Keratinocyte (primary cell): ENCODE results near the gene TMEM37. TPM values are rescaled to one million over a fixed set of nuclear protein-coding genes. Genes with fewer than 3 reads are reported as not detected.

Source experiments
- DNase-seq: peaks from one replicate; pipeline ENCODE4 v3.0.0-alpha.2; 2011; ENCODE audit warnings: low read depth, missing footprints, low spot score
- FAIRE-seq: peaks from 2 replicates; lab custom pipeline; 2011; peaks lifted over from hg19 to GRCh38; lab: Jason Lieb, UNC
- H2AFZ ChIP-seq: 2 replicates; pipeline ENCODE4 v1.6.0; 2012; ENCODE audit warnings: low read length, control low read depth, inconsistent platforms; ENCODE audit not compliant: control insufficient read depth
- H3K27ac ChIP-seq: 2 replicates; pipeline ENCODE4 v1.5.1; 2011; ENCODE audit warnings: low read length; ENCODE audit not compliant: control insufficient read depth, insufficient read depth
- H3K27me3 ChIP-seq: 3 replicates; pipeline ENCODE4 v1.6.0; 2011; ENCODE audit warnings: low read length; ENCODE audit not compliant: control insufficient read depth, insufficient read depth; ENCODE audit errors: extremely low read depth
- H3K36me3 ChIP-seq, 2 experiments: 2 replicates in 1 of 2; 3 replicates in 1 of 2; pipeline ENCODE4 v1.5.1; 2011; ENCODE audit warnings: low read length in 2 of 2, mild to moderate bottlenecking in 1 of 2; ENCODE audit not compliant: control insufficient read depth in 2 of 2, insufficient read depth in 2 of 2; ENCODE audit errors: extremely low read depth in 1 of 2
- H3K4me1 ChIP-seq: 3 replicates; pipeline ENCODE4 v1.5.1; 2011; ENCODE audit warnings: low read length; ENCODE audit not compliant: control insufficient read depth, insufficient read depth; ENCODE audit errors: extremely low read depth
- H3K4me2 ChIP-seq: 3 replicates; pipeline ENCODE4 v1.6.0; 2011; ENCODE audit warnings: low read depth, low read length; ENCODE audit not compliant: control insufficient read depth, insufficient read depth; ENCODE audit errors: extremely low read depth
- H3K4me3 ChIP-seq, 3 experiments: fragments of 200-600 bp in 1 of 3; sonication (generic) in 1 of 3; 2 replicates in 2 of 3; 3 replicates in 1 of 3; pipeline ENCODE4 v1.5.1; 2011 to 2016; ENCODE audit warnings: low read length in 3 of 3, mild to moderate bottlenecking in 3 of 3, control low read depth in 2 of 3, inconsistent platforms in 1 of 3, low read depth in 1 of 3, mixed read lengths in 1 of 3, mixed run types in 1 of 3, moderate library complexity in 1 of 3; ENCODE audit not compliant: control insufficient read depth in 2 of 3, insufficient read depth in 2 of 3; ENCODE audit errors: extremely low read depth in 1 of 3
- H3K79me2 ChIP-seq: 2 replicates; pipeline ENCODE4 v1.6.0; 2012; ENCODE audit warnings: low read length; ENCODE audit not compliant: control insufficient read depth, insufficient read depth
- H3K9ac ChIP-seq: 3 replicates; pipeline ENCODE4 v1.6.0; 2011; ENCODE audit warnings: low read length; ENCODE audit not compliant: control insufficient read depth, insufficient read depth; ENCODE audit errors: extremely low read depth
- H3K9me1 ChIP-seq: 3 replicates; pipeline ENCODE4 v1.6.0; 2011; ENCODE audit warnings: low read length; ENCODE audit not compliant: control insufficient read depth, insufficient read depth; ENCODE audit errors: extremely low read depth
- H3K9me3 ChIP-seq: 2 replicates; pipeline ENCODE4 v1.5.1; 2012; ENCODE audit warnings: low read depth, low read length; ENCODE audit not compliant: control insufficient read depth
- H4K20me1 ChIP-seq: 3 replicates; pipeline ENCODE4 v1.6.0; 2011; ENCODE audit warnings: low read length; ENCODE audit not compliant: control insufficient read depth, insufficient read depth; ENCODE audit errors: extremely low read depth
- CTCF ChIP-seq, 3 experiments: IDR thresholded peaks in 1 of 3; conservative IDR thresholded peaks in 1 of 3; optimal IDR thresholded peaks in 1 of 3; 2 replicates in 2 of 3; 3 replicates in 1 of 3; pipeline versions ENCODE3 to v1.5.1; 2011; ENCODE audit warnings: low read length in 3 of 3, mild to moderate bottlenecking in 3 of 3, moderate library complexity in 2 of 3, control low read depth in 1 of 3, inconsistent platforms in 1 of 3; ENCODE audit not compliant: insufficient read depth in 2 of 3; ENCODE audit errors: extremely low read depth in 1 of 3
- EZH2 ChIP-seq: IDR thresholded peaks from one replicate; pipeline ENCODE4 v1.6.1; 2012; ENCODE audit warnings: inconsistent platforms, mild to moderate bottlenecking, low read length, moderate library complexity
- dilution Hi-C: fragments of 300-500 bp; cut with MboI; formaldehyde crosslinking; loops from one replicate; pipeline ENCODE4 v1.7.0; 2020; ENCODE audit warnings: low sequenced_read_pairs; ENCODE audit not compliant: extremely low pct_ligation_motif_present
- polyA plus RNA-seq, 5 experiments: library from polyadenylated mRNA; depleted of rRNA in 3 of 5; stranded (reverse) in 3 of 5; stranded (forward) in 1 of 5; unstranded in 1 of 5; fragments of >200 nt; gene quantifications; 1 replicate in 1 of 5; 2 replicates in 3 of 5; 3 replicates in 1 of 5; pipeline versions ENCODE4 v1.2.1 to v1.2.3, GENCODE V29; 2011 to 2012; ENCODE audit warnings: missing spikeins in 2 of 5, low read depth in 1 of 5, low replicate concordance in 1 of 5

The TMEM37 gene
- polyA plus RNA-seq, 1 donor (not counting 4 experiments of a cell fraction or from before 2014, with no cell fraction given): 0.18 TPM

- Histone ChIP-seq H3K4me2 (no peak overlapping the region), H3K79me2 (no peaks in the 10 kb centered on the region), H3K9me1 (no peaks in the 10 kb centered on the region), H3K4me1 (no peaks in the 10 kb centered on the region), H3K4me3 (no peak overlapping the region), H3K36me3 (no peaks in the 10 kb centered on the region), H4K20me1 (no peaks in the 10 kb centered on the region), H3K27ac (no peak overlapping the region), H3K9ac (no peak overlapping the region), H3K9me3 (no peaks in the 10 kb centered on the region), H2AFZ (no peak overlapping the region), H3K27me3 (no peaks in the 10 kb centered on the region)
- DNase-seq (no peak), FAIRE-seq (no peak)
- dilution Hi-C loops: no loop called here
- TF ChIP-seq CTCF (optimal IDR thresholded peaks at IDR 0.05 in 1 of 3, IDR thresholded peaks at IDR 0.05 in 1 of 3, conservative IDR thresholded peaks at IDR 0.05 in 1 of 3; ENCODE audit: extremely low read depth in 1 of 3, insufficient read depth in 2 of 3, low read length in 3 of 3) (no peak), EZH2 (no peak)
Measured at GRCh38 chr2:119462574-119462973, 30.9 kb downstream of the TMEM37 start.

- dilution Hi-C loops: no loop called here
- TF ChIP-seq CTCF (optimal IDR thresholded peaks at IDR 0.05 in 1 of 3, IDR thresholded peaks at IDR 0.05 in 1 of 3, conservative IDR thresholded peaks at IDR 0.05 in 1 of 3; ENCODE audit: extremely low read depth in 1 of 3, insufficient read depth in 2 of 3, low read length in 3 of 3) (no peak), EZH2 (no peak)
Measured at GRCh38 chr2:119463136-119463535, 31.5 kb downstream of the TMEM37 start.

More at GRCh38 chr2:119463136-119463535, 31.5 kb downstream of the TMEM37 start:
- Histone ChIP-seq H2AFZ (no peak overlapping the region), H3K9me3 (no peaks in the 10 kb centered on the region), H3K9ac (no peak overlapping the region), H3K4me2 (no peak overlapping the region), H3K4me3 (no peak overlapping the region), H3K79me2 (no peaks in the 10 kb centered on the region), H3K9me1 (no peaks in the 10 kb centered on the region), H3K4me1 (no peaks in the 10 kb centered on the region), H3K27ac (no peak overlapping the region), H3K36me3 (no peaks in the 10 kb centered on the region), H3K27me3 (no peaks in the 10 kb centered on the region), H4K20me1 (no peaks in the 10 kb centered on the region)
- FAIRE-seq (no peak), DNase-seq (no peak)
